H1 (cell line): Measurements from ENCODE around the gene SCN8A. TPM values are rescaled to one million over a fixed set of nuclear protein-coding genes. Genes with fewer than 3 reads are reported as not detected.

Experiments used
- CTCF ChIA-PET: fragments of 300-600 bp; sonication (Branson Sonifier 250); formaldehyde crosslinking; loops from one replicate; lab custom pipeline; 2021; ENCODE audit not compliant: partially characterized antibody; lab: Charles Lee
- POLR2A ChIA-PET: fragments of 300-600 bp; sonication (Branson Sonifier 250); formaldehyde crosslinking; loops from one replicate; lab custom pipeline; 2021; ENCODE audit warnings: inconsistent platforms; ENCODE audit not compliant: partially characterized antibody; lab: Charles Lee
- DNase-seq, 2 experiments: peaks; one replicate each; pipeline versions ENCODE4 v3.0.0 to v3.0.0-alpha.2; 2010 to 2022; ENCODE audit warnings: low spot score in 2 of 2, low read depth in 1 of 2, mixed read lengths in 1 of 2
- FAIRE-seq: peaks from 2 replicates; lab custom pipeline; 2011; peaks lifted over from hg19 to GRCh38; lab: Jason Lieb, UNC
- H2AFZ ChIP-seq: 2 replicates; pipeline ENCODE4 v1.8.1; 2012; ENCODE audit warnings: low read length, inconsistent platforms
- H2AK5ac ChIP-seq: 2 replicates; pipeline ENCODE4 v1.6.1; 2013; ENCODE audit warnings: low read depth, low read length
- H2BK120ac ChIP-seq: replicated peaks from 2 replicates; pipeline ENCODE3; 2013; ENCODE audit warnings: low read depth, low read length, inconsistent platforms
- H2BK12ac ChIP-seq: 2 replicates; pipeline ENCODE4 v1.6.1; 2013; ENCODE audit warnings: low read depth, low read length
- H2BK15ac ChIP-seq: 2 replicates; pipeline ENCODE4 v1.6.1; 2013; ENCODE audit warnings: low read length
- H2BK20ac ChIP-seq: 2 replicates; pipeline ENCODE4 v1.6.1; 2013; ENCODE audit warnings: low read length
- H2BK5ac ChIP-seq: 2 replicates; pipeline ENCODE4 v1.6.1; 2013; ENCODE audit warnings: low read depth, low read length
- H3K14ac ChIP-seq: 2 replicates; pipeline ENCODE4 v1.6.1; 2013; ENCODE audit warnings: inconsistent platforms; ENCODE audit not compliant: insufficient read length
- H3K18ac ChIP-seq: 2 replicates; pipeline ENCODE4 v1.6.1; 2013; ENCODE audit warnings: low read length; ENCODE audit errors: extremely low read depth
- H3K23ac ChIP-seq: 2 replicates; pipeline ENCODE4 v1.6.1; 2013; ENCODE audit warnings: inconsistent platforms; ENCODE audit not compliant: insufficient read length
- H3K23me2 ChIP-seq: 2 replicates; pipeline ENCODE4 v1.6.1; 2013; ENCODE audit warnings: low read depth, low read length
- H3K27ac ChIP-seq: 2 replicates; pipeline ENCODE4 v1.6.1; 2011; ENCODE audit warnings: low read depth, low read length, inconsistent platforms
- H3K27me3 ChIP-seq, 4 experiments: replicated peaks in 1 of 4; 1 replicate in 1 of 4; 2 replicates in 3 of 4; pipeline versions ENCODE4 v1.6.1 to v1.8.1; 2011 to 2013; ENCODE audit warnings: low read length in 3 of 4, mild to moderate bottlenecking in 3 of 4, inconsistent platforms in 2 of 4, mixed read lengths in 2 of 4, moderate library complexity in 1 of 4; ENCODE audit not compliant: control insufficient read depth in 3 of 4, insufficient read depth in 3 of 4; ENCODE audit errors: extremely low read depth in 1 of 4
- H3K36me3 ChIP-seq, 4 experiments: 2 replicates each; pipeline versions ENCODE4 v1.6.1 to v1.8.1; 2011 to 2013; ENCODE audit warnings: mild to moderate bottlenecking in 4 of 4, low read length in 3 of 4, moderate library complexity in 2 of 4, control low read depth in 1 of 4, inconsistent platforms in 1 of 4; ENCODE audit not compliant: insufficient read depth in 4 of 4, control insufficient read depth in 2 of 4
- H3K4ac ChIP-seq: replicated peaks from 2 replicates; pipeline ENCODE3; 2013; ENCODE audit warnings: low read length, low read depth, mixed read lengths, inconsistent platforms; ENCODE audit not compliant: insufficient read length
- H3K4me1 ChIP-seq, 4 experiments: replicated peaks in 1 of 4; 1 replicate in 1 of 4; 2 replicates in 3 of 4; pipeline versions ENCODE4 v1.6.1 to v1.8.1; 2011 to 2013; ENCODE audit warnings: low read length in 3 of 4, inconsistent platforms in 2 of 4, mixed read lengths in 1 of 4; ENCODE audit not compliant: insufficient read depth in 4 of 4, control insufficient read depth in 3 of 4
- H3K4me2 ChIP-seq, 2 experiments: 2 replicates each; pipeline versions ENCODE4 v1.6.1 to v1.8.1; 2011 to 2013; ENCODE audit warnings: low read depth in 2 of 2, low read length in 2 of 2, control low read depth in 1 of 2, inconsistent platforms in 1 of 2, mild to moderate bottlenecking in 1 of 2; ENCODE audit not compliant: insufficient read depth in 1 of 2
- H3K4me3 ChIP-seq, 4 experiments: fragments of 200-600, 300-600 bp in 1 of 4; sonication (generic), shearing (Covaris generic), sonication (Bioruptor Twin) in 1 of 4; 2 replicates each; pipeline versions ENCODE4 v1.5.1 to v1.8.1; 2011 to 2016; ENCODE audit warnings: low read length in 4 of 4, low read depth in 3 of 4, control low read depth in 2 of 4, inconsistent platforms in 2 of 4, mild to moderate bottlenecking in 2 of 4, mixed read lengths in 1 of 4, moderate library complexity in 1 of 4; ENCODE audit not compliant: insufficient read depth in 2 of 4; ENCODE audit errors: extremely low read depth in 1 of 4
- H3K56ac ChIP-seq: replicated peaks from 2 replicates; pipeline ENCODE3; 2013; ENCODE audit warnings: low read depth, mild to moderate bottlenecking, mixed read lengths, low read length, inconsistent platforms; ENCODE audit not compliant: insufficient read length
- H3K79me1 ChIP-seq: 2 replicates; pipeline ENCODE4 v1.6.1; 2013; ENCODE audit warnings: low read depth, low read length, control low read depth
- H3K79me2 ChIP-seq, 2 experiments: 2 replicates each; pipeline versions ENCODE4 v1.6.1 to v1.8.1; 2012 to 2013; ENCODE audit warnings: low read length in 2 of 2, mild to moderate bottlenecking in 2 of 2, inconsistent platforms in 1 of 2; ENCODE audit not compliant: insufficient read depth in 2 of 2, control insufficient read depth in 1 of 2
- H3K9ac ChIP-seq, 4 experiments: replicated peaks in 1 of 4; 1 replicate in 1 of 4; 2 replicates in 3 of 4; pipeline versions ENCODE4 v1.6.1 to v1.8.1; 2011 to 2013; ENCODE audit warnings: low read depth in 3 of 4, low read length in 3 of 4, control low read depth in 2 of 4, mild to moderate bottlenecking in 2 of 4, moderate library complexity in 2 of 4, inconsistent platforms in 1 of 4; ENCODE audit errors: extremely low read depth in 1 of 4
- H3K9me3 ChIP-seq, 2 experiments: 2 replicates each; pipeline versions ENCODE4 v1.6.1 to v1.8.1; 2012 to 2013; ENCODE audit warnings: mild to moderate bottlenecking in 2 of 2, moderate library complexity in 2 of 2, control low read depth in 1 of 2, inconsistent platforms in 1 of 2, low read depth in 1 of 2, low read length in 1 of 2, mixed read lengths in 1 of 2; ENCODE audit not compliant: insufficient read depth in 2 of 2
- H4K20me1 ChIP-seq, 2 experiments: replicated peaks in 1 of 2; 2 replicates each; pipeline versions ENCODE3 to v1.8.1; 2011 to 2013; ENCODE audit warnings: inconsistent platforms in 2 of 2, low read length in 2 of 2, mild to moderate bottlenecking in 1 of 2; ENCODE audit not compliant: insufficient read depth in 2 of 2, control insufficient read depth in 1 of 2
- H4K5ac ChIP-seq: 2 replicates; pipeline ENCODE4 v1.6.1; 2013; ENCODE audit warnings: low read length, low read depth, mixed read lengths, inconsistent platforms; ENCODE audit not compliant: insufficient read length
- H4K8ac ChIP-seq: 2 replicates; pipeline ENCODE4 v1.8.0; 2013; ENCODE audit warnings: mild to moderate bottlenecking, moderate library complexity, low read length, inconsistent platforms; ENCODE audit not compliant: insufficient read depth; ENCODE audit errors: extremely low read depth
- H4K91ac ChIP-seq: replicated peaks from 2 replicates; pipeline ENCODE3; 2013; ENCODE audit warnings: low read length, mixed read lengths, inconsistent platforms; ENCODE audit not compliant: insufficient read length
- ATF2 ChIP-seq: IDR thresholded peaks from 2 replicates; pipeline ENCODE4 v1.6.1; 2012; ENCODE audit warnings: low read length, inconsistent platforms
- BCL11A ChIP-seq, 2 experiments: IDR thresholded peaks; one replicate each; pipeline ENCODE4 v1.6.1; 2011; ENCODE audit warnings: low read depth in 2 of 2, low read length in 2 of 2, mild to moderate bottlenecking in 2 of 2
- BRCA1 ChIP-seq: IDR thresholded peaks from 2 replicates; pipeline ENCODE4 v1.6.1; 2012; ENCODE audit warnings: low read depth, low read length, improper control_type of control experiment
- FOSL1 ChIP-seq: IDR thresholded peaks from 2 replicates; pipeline ENCODE4 v1.6.1; 2011; ENCODE audit warnings: mild to moderate bottlenecking, low read depth, low read length, moderate library complexity; ENCODE audit not compliant: insufficient read depth
- JUN ChIP-seq: IDR thresholded peaks from 2 replicates; pipeline ENCODE4 v1.6.1; 2011; ENCODE audit warnings: low read depth, mild to moderate bottlenecking, improper control_type of control experiment, low read length
- MAFK ChIP-seq: IDR thresholded peaks from 2 replicates; pipeline ENCODE4 v1.6.1; 2012; ENCODE audit warnings: low read depth, mild to moderate bottlenecking, improper control_type of control experiment, low read length
- NANOG ChIP-seq: IDR thresholded peaks from 2 replicates; pipeline ENCODE4 v1.6.1; 2011; ENCODE audit warnings: low read length, low read depth, mild to moderate bottlenecking, inconsistent platforms; ENCODE audit not compliant: insufficient read depth, poor library complexity, severe bottlenecking
- RAD21 ChIP-seq, 2 experiments: IDR thresholded peaks in 1 of 2; conservative IDR thresholded peaks in 1 of 2; 2 replicates each; pipeline ENCODE4 v1.6.1; 2011; ENCODE audit warnings: low read depth in 2 of 2, low read length in 2 of 2, improper control_type of control experiment in 1 of 2, inconsistent platforms in 1 of 2, mild to moderate bottlenecking in 1 of 2, moderate library complexity in 1 of 2
- RFX5 ChIP-seq: IDR thresholded peaks from 2 replicates; pipeline ENCODE4 v1.6.1; 2011; ENCODE audit warnings: low read depth, low read length, improper control_type of control experiment, borderline replicate concordance
- WGBS, 2 experiments: shearing (Covaris generic) in 1 of 2; methylation state at CpG; one replicate each; pipeline versions ENCODE4 v1.1.6 to v1.1.7; 2013 to 2015; ENCODE audit warnings: low lambda C conversion rate in 2 of 2, mixed read lengths in 2 of 2, inconsistent platforms in 1 of 2, low coverage in 1 of 2, missing lambda C conversion rate in 1 of 2; ENCODE audit not compliant: insufficient replicate concordance in 2 of 2, insufficient coverage in 1 of 2, insufficient read length in 1 of 2; ENCODE audit errors: extremely low coverage in 1 of 2, missing lambda C conversion rate in 1 of 2; 5-methylcytosine and 5-hydroxymethylcytosine counted together
- polyA plus RNA-seq, 7 experiments: library from polyadenylated mRNA; depleted of rRNA in 3 of 7; stranded (reverse) in 5 of 7; unstranded in 2 of 7; fragments of >200 nt in 5 of 7; fragments of 200-250 nt in 2 of 7; gene quantifications; 1 replicate in 5 of 7; 2 replicates in 1 of 7; 4 replicates in 1 of 7; pipeline versions ENCODE4 v1.2.1 to v1.2.3, GENCODE V29; 2011 to 2013; ENCODE audit warnings: missing spikeins in 2 of 7, mixed read lengths in 2 of 7
- total RNA-seq: library from RNA; stranded (reverse); fragmentation: NEBNext Ultra II Directional; extraction: Animal tissue kit (Norgen Biotek cat#: 25700); gene quantifications from 2 replicates; pipeline ENCODE4 v1.2.1, GENCODE V29; 2021

SCN8A gene
- total and polyA plus RNA-seq, 2 of the 8 experiments (the other 6 are each of a cell fraction or from before 2014, with no cell fraction given) = 6.3 to 10.7 TPM

GRCh38 chr12:51677284-51677968, 86.4 kb downstream of the SCN8A start:
- no peaks in the 10 kb centered on the region for H3K9me3 ChIP-seq
- no peak overlapping the region for H2AFZ ChIP-seq
- H3K23ac ChIP-seq = no peak overlapping the region
- WGBS, 2 experiments = 81% methylated on average over 7 of the region's 7 CpGs; no CpG with 5 or more reads in 1 of the 2 experiments
- no peaks in the 10 kb centered on the region for H4K20me1 ChIP-seq
- no peak overlapping the region for H3K4me2 ChIP-seq
- DNase-seq (no peak), FAIRE-seq (no peak)
- no peak overlapping the region for H3K14ac ChIP-seq
- H4K5ac ChIP-seq = no peak overlapping the region
- H3K36me3 ChIP-seq = no peaks in the 10 kb centered on the region
- ChIA-PET CTCF (interaction anchor here (0.7 to 3.4 kb wide), 16 partner anchors 8 to 1779 kb away, joined by 3 to 21 read pairs (median 4); no protein-coding TSS in a partner anchor), POLR2A (interaction anchor here (1.6 to 2.1 kb wide), 2 partner anchors 10 to 13 kb away, joined by 4 to 6 read pairs; no protein-coding TSS in a partner anchor)
- no peak overlapping the region for H4K91ac ChIP-seq
- H3K4ac ChIP-seq = no peak overlapping the region
- H3K79me2 ChIP-seq = no peaks in the 10 kb centered on the region
- no peak overlapping the region for H3K9ac ChIP-seq
- H4K8ac ChIP-seq = no peak overlapping the region
- H3K27me3 ChIP-seq = no peaks in the 10 kb centered on the region; a peak in 1 of 7 replicates
- H3K27ac ChIP-seq = no peak overlapping the region
- H3K4me1 ChIP-seq = peaks cover 0 to 6% (median 2%) of the 10 kb centered on the region in 4 experiments; a peak in 1 of 7 replicates
- H2BK20ac ChIP-seq = no peak overlapping the region
- H2BK15ac ChIP-seq = no peak overlapping the region
- no peak overlapping the region for H2BK12ac ChIP-seq
- no peak overlapping the region for H3K18ac ChIP-seq
- H2BK120ac ChIP-seq = no peak overlapping the region
- no peak overlapping the region for H2AK5ac ChIP-seq
- H3K56ac ChIP-seq = no peak overlapping the region
- H2BK5ac ChIP-seq = no peak overlapping the region
- H3K23me2 ChIP-seq = no peaks in the 10 kb centered on the region
- no peak overlapping the region for H3K4me3 ChIP-seq
- no peaks in the 10 kb centered on the region for H3K79me1 ChIP-seq
- TF ChIP-seq NANOG = no peak
- no peak for TF ChIP-seq BCL11A (IDR thresholded peaks at IDR 0.05; ENCODE audit: low read depth in 2 of 2, low read length in 2 of 2)
- TF ChIP-seq BRCA1 = no peak
- no peak for TF ChIP-seq JUN
- no peak for TF ChIP-seq RAD21 (IDR thresholded peaks at IDR 0.05 in 1 of 2, conservative IDR thresholded peaks at IDR 0.05 in 1 of 2; ENCODE audit: low read depth in 2 of 2, low read length in 2 of 2)
- no peak for TF ChIP-seq MAFK
- no peak for TF ChIP-seq ATF2
- TF ChIP-seq RFX5 = no peak
- TF ChIP-seq FOSL1 = no peak
